Mesodermal cell (in vitro differentiated cells): ENCODE measurements around the gene NPPA. TPM values are rescaled to one million over a fixed set of nuclear protein-coding genes. Genes with fewer than 3 reads are reported as not detected.
"Not testable (repeated sequence)": the region's sequence is repeated elsewhere in the genome, so short reads cannot be mapped to it uniquely, and the experiment has no call there.

Source experiments
- H3K27ac ChIP-seq: 2 replicates; pipeline ENCODE4 v1.7.0; 2013; ENCODE audit warnings: mild to moderate bottlenecking, low read depth, low read length, moderate library complexity; ENCODE audit not compliant: severe bottlenecking
- H3K36me3 ChIP-seq: 2 replicates; pipeline ENCODE4 v1.7.1; 2013; ENCODE audit warnings: mild to moderate bottlenecking, low read length, moderate library complexity; ENCODE audit not compliant: control insufficient read depth, insufficient read depth
- H3K4me1 ChIP-seq: one replicate; pipeline ENCODE4 v1.7.1; 2013; ENCODE audit warnings: mild to moderate bottlenecking, low read length; ENCODE audit not compliant: insufficient read depth, control insufficient read depth, poor library complexity, severe bottlenecking
- H3K4me3 ChIP-seq: 2 replicates; pipeline ENCODE4 v1.7.0; 2013; ENCODE audit warnings: low read length, control low read depth, mild to moderate bottlenecking; ENCODE audit not compliant: insufficient read depth, poor library complexity, severe bottlenecking; ENCODE audit errors: extremely low read depth
- H3K9me3 ChIP-seq: 2 replicates; pipeline ENCODE4 v1.7.1; 2013; ENCODE audit warnings: mild to moderate bottlenecking, low read length, moderate library complexity; ENCODE audit not compliant: control insufficient read depth
- WGBS, 2 experiments: methylation state at CpG; one replicate each; pipeline ENCODE4 v1.1.5; 2013; ENCODE audit warnings: missing lambda C conversion rate in 2 of 2; ENCODE audit not compliant: insufficient coverage in 2 of 2; 5-methylcytosine and 5-hydroxymethylcytosine counted together
- polyA plus RNA-seq, 2 experiments: library from polyadenylated mRNA; stranded (reverse); fragments of 50-300 nt; gene quantifications; one replicate each; pipeline ENCODE4 v1.2.3, GENCODE V29; 2013

Gene NPPA
- 0.74 TPM for polyA plus RNA-seq (2013, experiment 1 of 2)
- polyA plus RNA-seq (2013, experiment 2 of 2): 0.40 TPM

DNA sequence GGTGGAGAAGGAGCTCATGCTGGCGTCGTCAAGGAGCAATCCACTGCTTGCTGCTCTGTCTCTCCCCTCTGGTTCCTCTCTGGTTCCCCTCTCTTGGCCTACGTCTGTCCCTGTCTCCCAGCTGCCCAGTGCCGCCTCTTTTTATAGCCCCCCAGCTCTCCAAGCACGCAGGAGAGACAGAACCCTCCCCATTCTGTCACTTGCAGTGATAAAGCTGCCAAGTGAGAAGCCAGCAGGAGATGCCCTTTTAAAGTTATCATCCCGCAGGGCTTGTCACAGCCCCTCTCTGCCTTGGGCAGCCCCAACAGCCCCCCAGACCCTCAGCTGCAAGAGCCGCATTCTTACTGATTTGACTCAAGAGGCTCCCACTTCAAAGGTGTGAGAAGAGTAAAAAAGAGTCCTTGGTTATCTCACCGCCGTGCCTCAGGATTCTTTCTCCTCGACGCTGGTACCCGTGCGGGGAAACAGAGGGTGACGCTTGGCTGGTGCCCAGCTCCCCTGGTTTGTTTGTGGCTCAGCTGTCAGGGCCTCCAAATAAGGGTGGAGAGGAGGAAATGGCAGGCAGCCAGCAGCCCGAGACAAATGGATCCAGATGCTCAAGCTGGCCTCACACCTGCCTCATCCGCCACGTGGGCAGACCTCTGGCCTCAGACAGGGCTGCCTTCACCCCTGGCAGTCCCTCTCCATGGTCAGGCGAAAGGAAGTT, at the start of gene NPPA:
NPPA (minus strand) TSS at position 117 of the 706 bp plus-strand sequence; CDS start at position 18, 99 bp downstream.
- WGBS, 2 experiments: 87% methylated on average over 11 to 16 of the region's 18 CpGs
- H3K27ac ChIP-seq: no peak within 1 kb of the TSS
- H3K4me1 ChIP-seq: no peaks in the 10 kb centered on the region
- no peaks in the 10 kb centered on the region for H3K9me3 ChIP-seq
- H3K4me3 ChIP-seq: no peak within 1 kb of the TSS
- peaks cover 56% of the 10 kb centered on the region for H3K36me3 ChIP-seq

DNA sequence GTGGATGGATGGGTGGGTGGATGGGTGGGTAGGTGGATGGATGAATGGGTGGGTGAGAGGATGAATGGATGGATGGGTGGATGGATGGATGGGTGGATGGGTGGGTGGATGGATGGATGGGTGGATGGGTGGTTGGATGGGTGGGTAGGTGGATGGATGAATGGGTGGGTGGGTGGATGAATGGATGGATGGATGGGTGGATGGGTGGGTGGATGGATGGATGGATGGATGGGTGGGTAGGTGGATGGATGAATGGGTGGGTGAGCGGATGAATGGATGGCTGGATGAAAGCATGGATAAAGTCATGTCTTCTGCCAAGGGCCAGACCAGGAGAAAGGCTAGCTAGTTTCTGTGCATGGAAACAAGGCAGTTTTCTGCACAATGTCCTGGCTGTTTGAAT, 46.9 kb upstream of the NPPA start:
- H3K9me3 ChIP-seq, H3K4me1 ChIP-seq, H3K27ac ChIP-seq, H3K4me3 ChIP-seq, H3K36me3 ChIP-seq: not testable (repeated sequence)
- WGBS, 2 experiments: 89 to 90% methylated on average over 1 of the region's 1 CpG

DNA sequence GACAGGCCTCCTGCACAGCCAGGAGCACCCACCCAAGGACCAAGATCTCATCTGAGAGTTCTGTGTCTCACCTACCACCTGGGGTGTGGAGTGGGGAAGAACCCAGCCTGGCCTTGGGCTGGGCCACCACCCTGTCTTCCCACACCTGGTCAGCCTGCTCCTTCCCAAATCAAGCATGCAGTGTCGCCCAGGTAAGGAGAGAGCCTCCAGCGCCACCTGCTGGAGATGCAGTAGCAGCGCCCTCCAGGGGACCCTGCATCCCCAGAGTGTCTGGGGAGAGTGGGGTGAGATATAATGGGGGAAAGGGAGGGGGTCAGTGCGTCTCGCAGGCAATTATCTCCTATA, 46.3 kb upstream of the NPPA start:
- 0% methylated on average over 1 of the region's 5 CpGs; no CpG with 5 or more reads in 1 of the 2 experiments for WGBS, 2 experiments
- no peaks in the 10 kb centered on the region for H3K9me3 ChIP-seq
- no peaks in the 10 kb centered on the region for H3K36me3 ChIP-seq
- H3K27ac ChIP-seq: no peak overlapping the region
- H3K4me3 ChIP-seq: no peak overlapping the region
- no peaks in the 10 kb centered on the region for H3K4me1 ChIP-seq

DNA sequence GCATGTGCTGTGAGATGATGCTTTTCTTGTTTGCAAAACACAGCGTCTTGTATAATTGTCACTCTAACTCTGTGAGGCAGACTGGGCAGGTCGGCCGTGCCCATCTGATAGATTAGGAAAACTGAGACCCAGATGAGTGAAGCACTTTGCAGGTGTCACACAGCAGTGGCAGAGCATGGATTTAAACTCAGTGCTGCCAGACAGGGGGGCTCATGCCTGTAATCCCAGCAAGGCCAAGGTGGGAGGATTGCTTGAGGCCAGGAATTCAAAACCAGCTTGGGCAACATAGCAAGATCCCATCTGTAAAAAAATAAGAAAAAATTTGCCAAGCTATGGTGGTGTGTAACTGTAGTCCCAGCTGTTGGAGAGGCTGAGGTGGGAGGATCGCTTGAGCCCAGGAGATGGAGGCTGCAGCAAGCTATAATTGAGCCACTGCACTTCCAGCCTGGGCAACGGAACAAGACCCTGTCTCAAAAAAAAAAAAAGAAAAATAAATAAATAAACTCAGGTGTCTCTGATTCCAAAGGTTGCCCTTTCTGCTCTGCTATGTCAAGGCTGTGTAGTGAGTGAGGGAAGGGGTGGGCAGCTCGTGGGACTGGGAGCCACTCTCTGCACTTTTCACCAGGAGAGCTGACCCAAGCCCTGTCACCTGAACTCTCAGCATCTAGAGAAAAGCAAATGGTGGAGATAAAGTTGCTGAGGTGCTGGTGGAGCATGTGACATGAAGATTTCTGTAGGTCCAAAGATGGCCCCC, 44.0 kb upstream of the NPPA start:
- Histone ChIP-seq H3K4me3 (no peak overlapping the region), H3K36me3 (no peaks in the 10 kb centered on the region), H3K27ac (no peak overlapping the region), H3K4me1 (no peaks in the 10 kb centered on the region), H3K9me3 (no peaks in the 10 kb centered on the region)
- 87 to 95% methylated on average over 5 of the region's 6 CpGs for WGBS, 2 experiments

DNA sequence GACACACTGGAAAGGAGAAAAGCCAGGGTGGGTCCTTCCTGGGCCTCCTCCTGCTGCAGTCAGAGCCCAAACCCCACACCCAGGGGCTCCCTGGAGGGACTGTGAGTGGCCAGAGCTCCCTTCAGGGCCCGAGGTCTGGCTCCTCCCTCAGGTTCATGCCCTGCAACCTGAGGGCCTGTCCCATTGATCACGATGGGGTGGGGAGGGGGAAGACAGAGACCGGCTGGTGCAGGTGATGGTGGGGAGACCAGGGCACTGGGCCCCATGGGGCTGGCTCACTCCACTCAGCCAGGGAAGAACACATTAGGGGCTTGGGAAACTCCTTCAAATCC, 41.3 kb upstream of the NPPA start:
- Histone ChIP-seq H3K36me3 (no peaks in the 10 kb centered on the region), H3K9me3 (no peaks in the 10 kb centered on the region), H3K27ac (no peak overlapping the region), H3K4me1 (no peaks in the 10 kb centered on the region), H3K4me3 (no peak overlapping the region)
- WGBS, 2 experiments: 60 to 100% methylated on average over 1 to 2 of the region's 3 CpGs

DNA sequence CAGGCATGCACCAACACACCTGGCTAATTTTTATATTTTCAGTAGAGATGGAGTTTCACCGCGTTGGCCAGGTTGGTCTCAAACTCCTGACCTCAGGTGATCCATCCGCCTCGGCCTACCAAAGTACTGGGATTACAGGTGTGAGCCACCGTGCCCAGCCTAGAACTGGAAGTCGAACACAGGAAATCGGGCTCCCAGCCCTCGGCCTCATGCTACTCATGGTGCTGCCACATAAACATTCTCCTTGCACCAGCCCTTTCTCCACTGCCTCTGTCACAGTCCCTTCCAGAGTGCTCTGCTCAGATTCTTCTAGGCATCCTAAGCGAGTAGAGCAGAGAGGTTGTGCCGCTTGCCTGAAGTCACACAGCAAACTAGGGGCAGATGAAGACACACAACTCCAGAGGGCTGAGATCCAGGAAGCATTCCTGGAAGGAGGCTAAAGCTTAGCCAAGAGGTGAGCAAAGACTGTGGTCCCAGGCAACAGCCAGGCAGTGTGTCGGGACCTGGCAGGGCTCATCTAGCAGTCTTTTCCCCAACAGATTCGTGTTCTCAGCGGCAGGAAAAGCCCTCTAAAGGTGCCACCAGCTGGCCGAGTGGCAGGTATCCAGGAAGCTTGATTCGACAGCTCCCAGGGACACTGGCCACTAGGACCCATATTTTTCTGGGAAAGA, 40.8 kb upstream of the NPPA start:
- Histone ChIP-seq H3K4me3 (no peak overlapping the region), H3K4me1 (no peaks in the 10 kb centered on the region), H3K36me3 (no peaks in the 10 kb centered on the region), H3K9me3 (no peaks in the 10 kb centered on the region), H3K27ac (no peak overlapping the region)
- 91 to 93% methylated on average over 14 to 15 of the region's 15 CpGs for WGBS, 2 experiments

DNA sequence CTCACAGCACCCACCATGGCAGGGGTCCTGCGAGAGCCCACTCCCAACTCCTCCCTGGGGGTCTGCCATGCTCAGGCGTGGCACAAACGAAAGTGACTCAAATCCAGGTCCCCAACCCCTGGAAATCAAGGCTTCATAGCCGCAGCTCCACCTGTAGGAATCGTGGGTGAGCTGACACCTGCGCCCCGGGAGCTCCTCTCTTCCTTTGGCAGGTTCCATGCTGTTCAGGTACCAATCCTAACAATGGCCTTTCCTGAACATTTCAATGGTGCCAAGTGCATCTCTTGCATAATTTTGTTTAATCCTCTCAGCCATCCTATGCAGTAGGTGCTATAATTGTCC, 40.1 kb upstream of the NPPA start:
- WGBS, 2 experiments: 88 to 93% methylated on average over 6 to 7 of the region's 7 CpGs
- Histone ChIP-seq H3K4me3 (no peak overlapping the region), H3K27ac (no peak overlapping the region), H3K36me3 (no peaks in the 10 kb centered on the region), H3K4me1 (peaks cover 4% of the 10 kb centered on the region), H3K9me3 (no peaks in the 10 kb centered on the region)

DNA sequence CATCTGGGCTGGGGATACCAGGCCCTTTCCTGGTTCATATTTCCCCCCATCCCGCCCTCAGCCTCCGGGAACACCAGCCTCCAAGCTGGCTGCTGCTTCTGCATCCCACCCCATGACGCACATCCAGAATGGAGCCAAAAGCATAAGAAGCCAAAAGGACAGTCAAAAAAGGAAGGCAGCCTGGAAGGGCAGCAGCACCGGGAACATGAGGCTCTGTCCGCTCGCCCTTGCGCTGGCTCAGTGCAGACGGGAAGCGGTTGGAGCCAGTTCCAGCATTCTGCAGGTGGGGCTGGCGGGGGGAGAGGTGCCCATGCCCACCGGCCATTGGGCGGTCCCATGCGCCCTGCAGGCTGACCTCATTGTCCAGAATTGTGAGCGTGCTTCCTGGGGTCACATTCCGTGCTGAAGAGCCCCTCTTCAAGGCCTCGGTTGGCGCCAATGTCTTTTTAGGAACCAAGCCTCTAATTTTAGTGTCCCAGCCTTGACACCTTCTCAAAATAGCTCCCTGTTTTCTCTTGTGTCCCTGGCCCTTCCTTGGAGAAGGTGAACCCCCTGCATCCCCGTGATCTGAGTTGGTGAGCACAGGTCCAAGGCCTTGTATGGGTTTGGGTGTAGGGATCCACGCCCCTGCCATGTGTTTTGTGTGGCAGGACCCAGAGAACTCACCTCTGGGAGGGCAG, 39.5 kb upstream of the NPPA start:
- Histone ChIP-seq H3K4me3 (no peak overlapping the region), H3K9me3 (no peaks in the 10 kb centered on the region), H3K36me3 (no peaks in the 10 kb centered on the region), H3K27ac (no peak overlapping the region), H3K4me1 (peaks cover 4% of the 10 kb centered on the region)
- WGBS, 2 experiments: 89 to 96% methylated on average over 17 to 18 of the region's 19 CpGs

DNA sequence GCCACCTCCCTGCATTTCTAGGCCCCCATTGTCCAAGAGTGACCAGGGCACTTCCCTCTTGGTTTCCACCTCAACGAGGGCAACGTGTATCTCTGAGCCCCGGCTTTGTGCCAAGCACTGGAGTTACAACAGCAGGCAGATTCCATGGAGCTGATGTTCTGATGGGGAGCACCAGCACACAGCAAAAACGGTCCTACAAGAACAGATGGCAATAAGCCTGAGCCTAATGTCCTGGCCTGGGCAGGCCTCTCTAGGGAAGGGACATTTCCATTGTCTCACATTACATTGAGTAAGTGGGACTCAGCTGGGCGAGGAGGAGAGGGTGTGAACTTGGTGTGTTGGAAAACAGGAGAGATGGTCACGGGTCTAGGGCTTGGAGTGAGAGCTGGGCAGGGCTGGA, 38.3 kb upstream of the NPPA start:
- no peaks in the 10 kb centered on the region for H3K36me3 ChIP-seq
- no peak overlapping the region for H3K4me3 ChIP-seq
- peaks cover 4% of the 10 kb centered on the region for H3K4me1 ChIP-seq
- 90 to 96% methylated on average over 6 of the region's 6 CpGs for WGBS, 2 experiments
- no peak overlapping the region for H3K27ac ChIP-seq
- no peaks in the 10 kb centered on the region for H3K9me3 ChIP-seq

DNA sequence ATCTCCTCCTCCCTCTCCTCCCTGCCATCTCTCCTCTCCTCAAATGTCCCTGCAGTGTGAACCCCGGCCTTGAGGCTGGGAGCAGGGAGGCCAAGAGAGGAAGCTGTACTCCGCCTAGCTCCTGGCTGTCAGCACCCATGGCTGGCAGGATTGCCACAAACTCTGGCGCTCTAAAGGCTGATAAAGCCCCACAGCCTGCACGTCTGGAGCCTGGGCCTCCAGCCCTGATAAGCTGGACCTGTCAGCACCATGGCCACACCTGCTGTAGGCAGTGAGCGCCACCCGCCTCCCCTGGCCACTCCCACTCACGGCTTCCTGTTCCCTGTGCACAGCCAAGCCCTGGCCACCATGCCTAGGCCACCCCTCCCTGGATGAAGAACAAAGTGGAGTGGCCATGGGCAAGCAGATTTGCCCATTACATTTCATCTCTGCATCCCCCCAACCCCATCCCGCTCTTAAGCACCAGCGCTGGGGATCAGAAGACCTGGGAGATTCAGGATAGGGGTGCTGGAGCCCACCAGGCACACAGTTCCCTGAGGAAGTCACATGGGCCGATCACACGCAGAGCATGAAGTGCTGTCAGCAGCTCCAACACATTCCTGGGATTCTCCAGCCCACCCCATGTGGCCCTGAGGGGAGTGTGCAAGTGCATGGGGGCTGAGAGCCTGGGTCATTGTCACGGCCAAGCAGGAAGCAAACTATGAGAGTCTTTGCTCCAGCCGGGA, 35.4 kb upstream of the NPPA start:
- Histone ChIP-seq H3K4me3 (no peak overlapping the region), H3K36me3 (no peaks in the 10 kb centered on the region), H3K4me1 (peaks cover 4% of the 10 kb centered on the region), H3K27ac (no peak overlapping the region), H3K9me3 (no peaks in the 10 kb centered on the region)
- 53 to 63% methylated on average over 7 to 10 of the region's 13 CpGs for WGBS, 2 experiments
